Measurements from ENCODE around the gene TMEM229A. TPM values are rescaled to one million over a fixed set of nuclear protein-coding genes. Genes with fewer than 3 reads are reported as not detected.

The TMEM229A gene
- polyA plus RNA-seq, 3 donors = not detected

- H3K27ac Mint-ChIP-seq = no peak overlapping the region
- H3K27ac ChIP-seq (ENCODE audit: low read depth in 1 of 2, low read length in 2 of 2) = no peak overlapping the region
- no peaks in the 10 kb centered on the region for H3K9me3 ChIP-seq (replicated peaks in 1 of 2; ENCODE audit: control insufficient read depth in 1 of 2, insufficient read depth in 1 of 2, low read length in 2 of 2)
- TF ChIP-seq CTCF (IDR thresholded peaks at IDR 0.05) = no peak
- no peaks in the 10 kb centered on the region for H3K4me1 ChIP-seq (ENCODE audit: control insufficient read depth in 1 of 2, insufficient read depth in 2 of 2, low read length in 2 of 2)
- DNase-seq = no peak
- WGBS (ENCODE audit: insufficient coverage) = no CpG with 5 or more reads among the region's 5 CpGs
- intact Hi-C loops (cut with micrococcal nuclease) = no loop called here
- H3K4me2 ChIP-seq (replicated peaks; ENCODE audit: extremely low read depth, low read length, poor library complexity, severe bottlenecking) = no peak overlapping the region
- no peak overlapping the region for H2AFZ ChIP-seq (ENCODE audit: insufficient read depth, low read depth, low read length, poor library complexity, severe bottlenecking)
- H3K4me3 Mint-ChIP-seq = no peak overlapping the region
- H3K27me3 Mint-ChIP-seq (ENCODE audit: low read depth in 3 of 3) = peaks cover 0 to 1% (median 0%) of the 10 kb centered on the region in 3 donors
- no peaks in the 10 kb centered on the region for H4K20me1 ChIP-seq (ENCODE audit: insufficient read depth, low read length)
- H3K36me3 Mint-ChIP-seq = no peaks in the 10 kb centered on the region
- no peaks in the 10 kb centered on the region for H3K79me2 ChIP-seq (ENCODE audit: insufficient read depth, low read length)
- no peak overlapping the region for H3K9ac ChIP-seq (ENCODE audit: insufficient read depth, low read length, poor library complexity, severe bottlenecking)
- H3K36me3 ChIP-seq (replicated peaks in 1 of 2; ENCODE audit: control insufficient read depth in 1 of 2, insufficient read depth in 2 of 2, low read length in 2 of 2) = no peaks in the 10 kb centered on the region
- no peak overlapping the region for H3K4me3 ChIP-seq (replicated peaks in 1 of 3; ENCODE audit: low read depth in 2 of 3, low read length in 3 of 3)
- no peaks in the 10 kb centered on the region for H3K4me1 Mint-ChIP-seq
- H3K9me3 Mint-ChIP-seq = peaks cover 0 to 6% (median 2%) of the 10 kb centered on the region in 7 donors
- no peaks in the 10 kb centered on the region for H3K27me3 ChIP-seq (ENCODE audit: control insufficient read depth in 2 of 2, insufficient read depth in 2 of 2, low read length in 2 of 2)
Measured at GRCh38 chr7:124057872-124058271, 25.0 kb upstream of the TMEM229A start.

- WGBS (ENCODE audit: insufficient coverage) = no CpG with 5 or more reads among the region's 1 CpG
- no peak for TF ChIP-seq CTCF (IDR thresholded peaks at IDR 0.05)
- Histone ChIP-seq H3K9me3 (replicated peaks in 1 of 2; ENCODE audit: control insufficient read depth in 1 of 2, insufficient read depth in 1 of 2, low read length in 2 of 2) (no peaks in the 10 kb centered on the region), H3K79me2 (ENCODE audit: insufficient read depth, low read length) (no peaks in the 10 kb centered on the region), H4K20me1 (ENCODE audit: insufficient read depth, low read length) (no peaks in the 10 kb centered on the region), H3K36me3 (replicated peaks in 1 of 2; ENCODE audit: control insufficient read depth in 1 of 2, insufficient read depth in 2 of 2, low read length in 2 of 2) (no peaks in the 10 kb centered on the region), H3K4me1 (ENCODE audit: control insufficient read depth in 1 of 2, insufficient read depth in 2 of 2, low read length in 2 of 2) (no peaks in the 10 kb centered on the region), H3K9ac (ENCODE audit: insufficient read depth, low read length, poor library complexity, severe bottlenecking) (no peak overlapping the region), H3K4me2 (replicated peaks; ENCODE audit: extremely low read depth, low read length, poor library complexity, severe bottlenecking) (no peak overlapping the region), H2AFZ (ENCODE audit: insufficient read depth, low read depth, low read length, poor library complexity, severe bottlenecking) (no peak overlapping the region), H3K27ac (ENCODE audit: low read depth in 1 of 2, low read length in 2 of 2) (no peak overlapping the region), H3K4me3 (replicated peaks in 1 of 3; ENCODE audit: low read depth in 2 of 3, low read length in 3 of 3) (no peak overlapping the region), H3K27me3 (ENCODE audit: control insufficient read depth in 2 of 2, insufficient read depth in 2 of 2, low read length in 2 of 2) (no peaks in the 10 kb centered on the region)
- Mint-ChIP-seq H3K4me1 (no peaks in the 10 kb centered on the region), H3K36me3 (no peaks in the 10 kb centered on the region), H3K27me3 (ENCODE audit: low read depth in 3 of 3) (no peaks in the 10 kb centered on the region), H3K4me3 (no peak overlapping the region), H3K27ac (no peak overlapping the region), H3K9me3 (peaks cover 0 to 3% (median 0%) of the 10 kb centered on the region in 7 donors)
- intact Hi-C loops (cut with micrococcal nuclease) = no loop called here
- DNase-seq = no peak
Measured at GRCh38 chr7:124056234-124056633, 23.4 kb upstream of the TMEM229A start.
